C4-2B (cell line): ENCODE data around the gene ADAMTS16.

Source experiments
- ZFX ChIP-seq: fragments of 450-650 bp; IDR thresholded peaks from 2 replicates; pipeline ENCODE4 v1.6.1; 2017
- TF ChIP-seq, protein P1 (sequence below): fragments of 450-650 bp; conservative IDR thresholded peaks from 2 replicates; pipeline ENCODE4 v1.5.1; 2017; ENCODE audit warnings: mild to moderate bottlenecking

DNA sequence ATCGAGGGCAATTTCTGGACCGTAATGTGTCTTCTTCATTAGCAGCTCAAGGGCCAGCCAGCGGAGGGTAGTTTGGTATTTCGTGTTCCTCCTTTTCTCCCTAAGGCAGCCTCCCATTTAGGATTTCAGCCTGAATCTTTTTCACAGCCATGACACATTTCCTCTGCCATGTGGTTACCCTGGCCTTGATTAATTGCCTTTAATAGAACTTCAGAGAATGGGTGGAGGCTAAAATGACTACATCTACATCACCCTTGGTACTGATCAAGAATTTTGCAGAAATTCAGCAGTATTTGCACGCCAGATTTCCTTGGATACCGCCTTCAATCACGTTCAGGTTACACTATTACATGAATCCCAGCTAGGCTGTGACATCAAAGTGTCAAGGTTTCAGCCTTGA lies 58.0 kb downstream of the ADAMTS16 start:
- TF ChIP-seq, protein P1, sequence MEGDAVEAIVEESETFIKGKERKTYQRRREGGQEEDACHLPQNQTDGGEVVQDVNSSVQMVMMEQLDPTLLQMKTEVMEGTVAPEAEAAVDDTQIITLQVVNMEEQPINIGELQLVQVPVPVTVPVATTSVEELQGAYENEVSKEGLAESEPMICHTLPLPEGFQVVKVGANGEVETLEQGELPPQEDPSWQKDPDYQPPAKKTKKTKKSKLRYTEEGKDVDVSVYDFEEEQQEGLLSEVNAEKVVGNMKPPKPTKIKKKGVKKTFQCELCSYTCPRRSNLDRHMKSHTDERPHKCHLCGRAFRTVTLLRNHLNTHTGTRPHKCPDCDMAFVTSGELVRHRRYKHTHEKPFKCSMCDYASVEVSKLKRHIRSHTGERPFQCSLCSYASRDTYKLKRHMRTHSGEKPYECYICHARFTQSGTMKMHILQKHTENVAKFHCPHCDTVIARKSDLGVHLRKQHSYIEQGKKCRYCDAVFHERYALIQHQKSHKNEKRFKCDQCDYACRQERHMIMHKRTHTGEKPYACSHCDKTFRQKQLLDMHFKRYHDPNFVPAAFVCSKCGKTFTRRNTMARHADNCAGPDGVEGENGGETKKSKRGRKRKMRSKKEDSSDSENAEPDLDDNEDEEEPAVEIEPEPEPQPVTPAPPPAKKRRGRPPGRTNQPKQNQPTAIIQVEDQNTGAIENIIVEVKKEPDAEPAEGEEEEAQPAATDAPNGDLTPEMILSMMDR, result no peak
- TF ChIP-seq ZFX, result no peak
